ENCODE results near the gene C4orf51. TPM values are rescaled to one million over a fixed set of nuclear protein-coding genes. Genes with fewer than 3 reads are reported as not detected.

The C4orf51 gene
- polyA plus RNA-seq, 10 donors = not detected

DNA sequence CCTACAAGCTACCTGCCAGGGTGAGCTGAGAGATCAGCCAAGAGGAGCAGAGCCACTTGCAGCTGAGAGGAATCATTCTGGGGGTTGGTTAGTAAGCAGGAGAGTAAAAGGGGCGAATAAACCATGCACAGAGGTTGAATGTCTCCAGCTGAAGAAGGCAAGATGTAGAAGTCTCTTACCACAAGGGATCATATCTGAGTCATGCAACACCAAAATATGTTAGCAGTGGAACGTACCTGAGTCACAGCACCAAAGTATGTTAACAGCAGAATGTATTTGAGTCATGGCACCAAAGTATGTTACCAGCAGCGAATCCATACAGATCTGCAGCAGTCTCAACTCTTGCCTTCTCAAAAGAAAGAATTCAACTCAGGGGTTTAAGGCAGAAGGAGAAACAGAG is 29.9 kb downstream of the C4orf51 start:
- DNase-seq = peak in 1 of 3 donors; percentile 89

DNA sequence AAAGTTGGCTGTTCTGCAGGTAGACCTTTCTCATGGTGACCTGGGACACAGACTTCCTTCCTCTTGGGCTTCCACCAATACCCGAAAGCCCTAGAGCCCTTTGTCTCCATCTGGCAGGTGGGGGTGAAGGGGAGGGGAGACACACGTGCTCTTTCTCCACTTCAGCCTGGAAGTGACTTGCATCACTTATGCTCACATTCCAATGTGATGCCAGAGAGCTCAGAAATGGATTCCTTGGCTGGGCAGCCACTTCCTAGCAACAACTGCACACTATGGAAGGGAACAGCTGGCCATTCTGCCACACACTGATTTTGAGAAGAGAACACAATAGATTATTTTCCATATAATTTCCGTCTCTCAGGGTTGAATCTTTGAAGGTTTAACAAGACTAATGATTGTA is 36.3 kb downstream of the C4orf51 start:
- peak in 2 of 3 donors; percentile 54 to 67 for DNase-seq

DNA sequence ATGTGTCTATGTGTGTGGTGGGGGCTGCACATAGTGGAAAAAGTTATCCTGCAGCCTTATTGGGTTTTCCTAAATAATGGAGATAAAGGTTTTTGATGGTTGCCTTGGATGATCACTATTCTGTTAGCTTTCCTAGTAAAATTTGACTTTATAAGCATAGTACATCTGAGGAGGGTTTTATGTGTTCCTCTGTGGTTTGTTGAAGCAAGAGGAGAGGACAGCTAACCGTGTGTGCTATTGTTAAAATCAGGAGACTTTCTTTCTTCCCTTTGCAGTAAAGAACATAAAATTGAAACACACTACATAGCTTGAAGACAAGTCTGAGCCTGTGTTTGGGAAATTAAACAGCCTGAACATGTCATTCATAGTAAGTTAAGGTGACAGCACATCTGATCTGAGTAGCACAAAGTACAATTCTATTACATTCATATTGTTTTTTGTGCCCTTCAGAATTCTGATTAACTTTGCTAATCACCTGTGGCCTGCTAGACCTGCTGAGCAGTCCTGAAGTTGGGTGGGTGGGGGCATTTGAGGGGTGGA is 36.8 kb downstream of the C4orf51 start:
- DNase-seq = no peak

DNA sequence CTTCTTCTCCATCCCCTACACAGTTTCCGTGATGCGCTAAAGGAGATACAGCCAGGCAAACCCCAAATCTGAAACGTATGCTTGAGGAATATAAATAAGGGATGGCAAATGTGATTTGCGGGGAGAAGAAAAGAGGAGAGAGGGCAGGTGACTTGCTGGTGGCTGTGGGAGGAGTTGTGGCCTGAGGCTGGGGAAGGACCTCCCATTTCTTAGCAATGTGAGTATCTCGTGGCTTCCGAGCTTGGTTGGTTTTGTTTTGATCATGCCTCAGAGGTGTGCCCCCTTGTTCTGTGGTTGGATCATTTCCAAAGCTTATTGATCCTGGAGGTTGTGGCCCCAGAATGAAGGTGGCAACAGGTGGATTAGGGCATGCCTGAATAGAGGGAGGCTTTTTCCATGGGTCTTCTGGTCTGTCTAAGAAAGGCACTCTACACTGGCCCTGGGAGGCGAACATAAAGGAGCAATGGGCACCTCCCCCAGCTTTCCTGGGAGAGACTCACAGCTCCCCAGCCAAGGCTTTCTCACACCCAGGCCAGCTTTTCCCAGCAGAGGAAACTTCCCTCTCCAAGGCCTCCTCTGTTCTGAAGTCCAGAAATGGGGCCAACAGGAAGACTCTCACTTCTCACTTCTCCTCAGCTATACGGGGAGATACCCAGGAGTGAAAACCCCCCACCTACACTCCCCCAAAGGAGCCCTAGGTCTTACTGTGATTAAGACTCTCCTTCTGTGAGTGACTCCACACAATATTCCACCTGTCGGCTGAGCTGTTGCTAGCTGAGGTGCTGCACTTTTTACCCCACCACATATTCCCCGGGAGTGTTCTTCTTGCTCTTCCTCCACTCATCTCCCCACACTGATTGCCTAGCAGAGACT is 40.0 kb downstream of the C4orf51 start:
- DNase-seq = no peak

DNA sequence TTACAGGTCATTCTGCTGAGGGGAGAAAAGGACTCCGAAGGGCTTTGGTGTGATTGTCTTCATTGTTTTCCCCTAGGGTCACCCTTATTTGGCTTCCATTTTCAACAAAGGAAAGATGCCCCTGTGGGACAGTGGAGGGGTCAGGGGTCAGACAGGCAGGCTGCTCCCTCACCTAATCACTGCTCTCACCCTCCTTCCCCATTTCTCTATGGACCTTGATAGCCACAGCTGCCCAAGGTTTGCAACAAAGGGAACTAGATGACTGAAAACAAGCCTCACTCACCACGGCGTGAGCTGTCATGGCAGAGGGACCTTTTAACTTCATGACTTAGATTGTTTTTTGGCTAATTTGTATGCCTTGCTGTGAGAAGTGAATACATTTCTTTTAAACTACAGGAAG is 40.7 kb downstream of the C4orf51 start:
- no peak for DNase-seq

DNA sequence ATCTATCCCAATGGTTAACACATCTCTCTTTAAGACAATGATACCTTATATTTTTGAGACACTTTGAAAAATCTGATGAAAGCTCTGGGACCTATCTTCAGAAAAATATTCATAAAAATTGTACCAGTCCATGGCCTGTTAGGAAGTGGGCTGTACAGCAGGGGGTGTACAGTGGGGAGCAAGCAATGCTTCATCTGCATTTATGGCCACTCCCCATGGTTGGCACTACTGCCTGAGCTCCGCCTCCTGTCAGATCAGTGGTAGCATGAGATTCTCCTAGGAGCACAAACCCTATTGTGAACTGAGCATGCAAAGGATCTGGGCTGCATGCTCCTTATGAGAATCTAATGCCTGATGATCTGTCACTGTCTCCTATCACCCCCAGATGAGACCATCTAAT is 42.6 kb downstream of the C4orf51 start:
- no peak for DNase-seq

DNA sequence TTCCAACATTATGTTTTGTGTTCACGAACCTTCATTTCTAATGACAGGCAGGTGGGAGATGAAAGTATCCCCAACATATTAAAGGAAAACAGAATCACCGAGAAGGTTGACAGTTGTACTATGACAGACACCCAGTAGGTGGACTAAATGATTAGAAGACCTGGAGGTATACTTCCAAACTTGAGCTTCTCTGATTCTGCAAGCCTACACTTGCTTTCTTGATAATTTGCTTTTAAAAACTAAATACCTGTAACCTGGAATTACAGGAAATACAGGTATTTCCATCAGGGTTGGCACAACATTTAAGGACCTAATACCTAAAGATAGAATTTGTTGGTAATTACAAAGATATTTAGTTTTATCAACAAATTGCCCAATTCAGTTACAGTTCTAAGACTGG is 43.4 kb downstream of the C4orf51 start:
- DNase-seq = no peak

DNA sequence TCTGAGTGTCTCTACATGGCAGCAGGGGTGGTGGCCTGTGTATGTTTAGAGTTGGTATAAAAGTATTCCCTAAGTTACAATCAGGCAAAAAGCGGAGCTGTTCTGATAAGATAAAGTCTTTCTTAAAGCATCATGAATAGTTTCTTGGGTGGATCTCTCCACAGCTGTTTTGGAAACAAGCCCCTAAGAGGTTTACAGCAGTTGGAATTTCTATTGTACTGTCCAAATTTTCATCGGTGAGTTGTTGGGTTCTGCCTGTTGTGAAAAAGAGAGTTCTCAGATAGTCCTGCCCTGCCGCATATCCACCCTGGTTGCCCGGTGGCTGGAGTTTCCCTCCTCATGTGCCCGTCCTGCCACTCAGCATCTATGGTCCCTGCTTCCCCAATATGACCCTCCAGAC is 50.1 kb downstream of the C4orf51 start:
- DNase-seq = peak in 2 of 3 donors; percentile 20 to 56

DNA sequence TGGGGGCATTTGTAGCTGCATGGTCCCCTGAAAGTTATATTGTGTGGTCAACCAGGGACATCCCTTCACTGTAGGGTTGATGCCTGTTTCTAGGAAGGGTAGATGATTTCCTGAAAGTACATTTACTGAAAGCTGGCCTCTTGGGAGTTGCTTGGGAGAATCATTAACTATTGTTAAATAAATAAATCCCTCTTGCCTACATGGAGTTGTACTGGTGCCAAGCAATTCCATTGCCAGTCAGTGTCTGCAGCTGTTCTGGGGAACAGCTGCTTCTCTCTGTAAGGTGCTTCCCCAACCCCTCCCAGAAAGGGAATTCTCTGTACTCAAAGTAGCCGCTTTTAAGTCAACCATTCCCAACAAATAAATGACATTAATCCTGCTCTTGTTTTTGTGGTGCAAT is 51.1 kb downstream of the C4orf51 start:
- peak; percentile 80 to 87 (median 84) for DNase-seq

DNA sequence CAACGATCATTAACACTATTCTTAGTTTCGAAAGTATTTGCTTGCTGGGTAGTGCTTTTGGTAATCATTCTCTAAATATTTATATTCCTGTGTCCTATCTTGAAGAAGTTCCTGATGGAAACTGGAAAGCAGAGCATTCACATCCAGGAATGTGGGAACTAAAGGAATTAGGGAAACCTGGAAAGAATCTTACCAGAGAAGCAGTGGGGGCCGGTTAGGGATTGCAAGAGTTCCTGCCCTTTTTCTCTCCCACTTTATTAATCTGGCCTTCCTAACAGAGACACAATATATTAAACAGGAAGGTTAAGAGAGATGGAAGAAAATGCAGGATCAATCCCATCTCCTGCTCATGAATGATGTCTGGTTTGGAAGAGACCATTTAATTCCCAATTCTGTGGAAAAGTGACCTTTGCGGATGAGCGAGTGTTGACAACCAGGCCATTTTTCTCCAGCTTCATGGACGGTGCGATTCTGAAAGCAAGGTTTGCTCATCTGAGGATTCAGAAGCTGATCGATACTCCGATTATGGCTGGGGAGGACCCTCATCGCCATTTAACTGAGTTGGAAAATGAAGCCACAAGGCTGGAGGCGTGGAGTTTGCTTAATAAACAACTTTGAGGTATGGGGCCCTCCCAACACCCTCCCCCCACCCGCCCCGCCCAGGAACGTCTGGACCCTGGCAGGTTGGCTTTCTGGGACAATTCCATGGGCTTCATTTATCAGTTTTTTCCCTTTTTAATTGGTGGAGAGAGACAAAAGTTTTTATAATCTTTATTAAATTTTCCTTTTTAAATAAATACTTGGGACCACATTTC is 52.3 kb downstream of the C4orf51 start:
- peak in 2 of 3 donors; percentile 16 to 52 for DNase-seq

DNA sequence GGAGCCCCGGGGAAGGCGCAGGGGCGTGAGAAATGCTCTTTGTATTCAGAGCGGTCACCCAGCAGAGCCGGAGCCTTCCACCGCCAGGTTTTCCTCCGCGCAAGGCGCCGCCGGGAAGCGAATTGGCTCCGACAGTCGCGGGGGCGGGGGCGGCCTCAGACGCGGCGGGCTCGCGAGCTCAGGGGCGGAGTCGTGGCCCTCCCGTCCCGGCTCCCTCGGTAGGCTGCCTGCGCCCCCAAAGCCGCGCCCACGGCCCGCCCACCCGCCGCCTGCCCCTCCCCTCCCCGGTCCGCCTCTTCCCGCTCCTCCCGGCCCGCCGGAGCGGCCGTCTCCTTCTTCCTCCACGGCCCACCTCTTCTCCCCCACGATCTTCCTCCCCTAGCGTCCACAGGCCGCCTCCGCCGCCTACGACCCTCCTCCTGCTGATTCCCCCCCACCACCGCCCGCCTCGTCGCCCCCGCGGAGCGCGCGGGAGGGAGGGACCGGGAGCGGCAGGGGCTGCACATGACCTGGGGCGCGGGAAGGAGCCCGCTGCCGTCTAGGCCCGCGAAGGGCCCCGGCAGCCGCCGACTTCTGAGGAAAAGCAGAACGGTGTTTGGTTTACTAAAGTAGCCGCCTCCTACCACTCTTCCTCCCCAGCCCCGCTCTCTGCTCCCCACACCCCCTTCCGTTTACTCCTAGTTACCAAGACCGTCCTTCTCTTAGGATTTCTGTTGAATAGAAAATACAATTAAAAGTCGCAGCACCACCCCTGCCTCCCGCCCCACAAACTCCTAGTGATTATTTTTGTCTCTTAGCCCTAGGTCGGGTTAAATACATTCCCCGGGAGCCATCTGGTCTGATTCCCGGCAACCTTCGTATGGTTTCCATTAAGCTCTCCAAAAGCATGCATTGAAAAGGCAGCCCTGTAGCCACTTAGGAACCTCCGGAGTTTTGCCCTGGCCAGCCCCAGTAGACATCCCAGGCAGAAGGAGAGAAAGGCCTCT is 53.2 kb downstream of the C4orf51 start:
- DNase-seq = peak; percentile 96 to 98 (median 96)

DNA sequence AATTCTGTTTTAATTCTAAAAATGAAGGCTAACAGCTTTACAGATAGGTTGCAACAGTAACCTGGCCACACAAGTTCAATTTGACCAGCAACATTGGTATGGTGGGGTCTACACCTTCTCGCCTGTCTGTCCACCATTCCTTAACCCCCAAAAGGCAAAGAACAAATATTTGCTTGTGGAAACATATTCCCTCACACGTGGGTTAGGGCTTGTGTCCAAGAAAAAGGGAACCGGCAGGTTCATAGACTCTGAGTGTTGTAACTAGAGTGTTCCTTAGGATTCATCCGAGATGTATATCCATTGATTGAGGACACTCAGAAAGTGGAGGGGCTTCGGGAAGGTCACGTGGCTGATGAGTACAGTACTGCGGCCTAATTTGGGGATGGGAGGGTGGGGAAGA is 54.1 kb downstream of the C4orf51 start:
- DNase-seq = peak in 1 of 3 donors; percentile 23

DNA sequence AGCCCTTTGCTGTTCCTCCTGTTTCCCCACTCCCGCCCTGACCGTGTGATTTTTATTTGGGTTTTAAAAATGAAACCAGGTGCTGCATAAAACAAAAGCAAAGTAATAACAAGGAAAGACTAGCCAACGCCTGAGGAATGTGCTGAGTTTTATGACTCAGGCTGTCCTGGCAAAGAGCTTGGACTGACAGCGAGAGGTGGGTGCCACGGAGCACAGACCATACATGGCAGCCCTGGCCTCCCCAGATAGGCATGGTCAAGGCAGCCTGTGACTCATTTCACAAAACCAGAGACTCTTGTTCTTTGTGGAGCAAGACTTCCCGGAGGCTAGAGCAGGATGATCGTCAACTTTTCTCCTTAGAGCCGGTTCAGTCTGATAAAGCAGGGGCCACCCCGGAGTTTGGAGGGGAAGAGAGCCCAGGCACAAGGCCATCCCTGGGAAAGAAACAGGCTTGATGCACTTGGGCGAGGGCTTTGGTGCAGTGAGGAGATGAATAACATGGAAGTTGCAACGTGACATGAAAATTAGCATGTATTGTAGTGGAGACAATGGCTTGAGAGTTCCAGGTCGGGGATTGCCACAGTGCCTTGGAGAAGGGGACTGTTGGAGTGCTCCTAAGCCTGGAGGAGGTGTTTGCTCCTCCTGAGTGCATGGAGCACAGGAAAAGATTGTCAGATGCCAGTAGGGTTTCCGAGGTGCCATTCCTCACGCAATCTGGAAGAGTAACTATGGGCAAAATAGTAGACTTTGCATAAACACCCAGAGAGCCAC is 54.8 kb downstream of the C4orf51 start:
- DNase-seq = peak in 2 of 3 donors; percentile 61 to 91

DNA sequence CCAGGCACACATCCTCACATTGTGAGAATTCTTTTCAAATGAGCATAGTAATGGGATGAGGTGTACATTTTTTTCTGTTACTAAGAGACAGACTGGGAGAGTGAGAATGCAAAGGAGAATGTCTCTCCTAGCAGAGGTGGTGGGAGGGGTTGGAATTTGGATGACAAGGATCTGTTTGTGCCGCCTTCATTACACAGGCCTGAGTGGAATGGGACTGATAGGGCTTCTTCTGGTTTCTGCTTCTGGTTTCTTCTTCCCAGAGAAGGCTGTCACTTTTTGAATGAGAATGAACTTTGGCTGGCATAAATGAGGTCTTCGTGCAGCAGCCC is 55.4 kb downstream of the C4orf51 start:
- DNase-seq = peak in 2 of 3 donors; percentile 24 to 94

DNA sequence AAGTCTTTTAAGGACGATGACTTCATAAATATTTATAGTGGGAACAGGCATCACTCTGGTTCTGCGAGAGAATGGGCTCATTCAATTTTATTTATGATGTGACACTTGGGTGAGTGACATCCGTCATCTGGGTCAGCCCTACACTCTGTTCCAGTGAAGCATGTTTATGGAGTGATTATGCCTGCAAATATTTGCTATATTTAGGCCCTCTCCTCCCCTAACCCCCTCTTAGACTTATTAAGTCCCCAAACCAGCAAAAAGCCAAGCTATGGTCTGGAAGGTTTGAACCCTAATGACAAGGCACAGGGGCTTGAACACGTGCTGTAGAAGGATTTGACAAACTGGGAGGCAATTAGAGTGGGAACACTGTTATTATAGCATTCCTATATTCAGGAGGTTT is 55.9 kb downstream of the C4orf51 start:
- peak in 1 of 3 donors; percentile 2 for DNase-seq

DNA sequence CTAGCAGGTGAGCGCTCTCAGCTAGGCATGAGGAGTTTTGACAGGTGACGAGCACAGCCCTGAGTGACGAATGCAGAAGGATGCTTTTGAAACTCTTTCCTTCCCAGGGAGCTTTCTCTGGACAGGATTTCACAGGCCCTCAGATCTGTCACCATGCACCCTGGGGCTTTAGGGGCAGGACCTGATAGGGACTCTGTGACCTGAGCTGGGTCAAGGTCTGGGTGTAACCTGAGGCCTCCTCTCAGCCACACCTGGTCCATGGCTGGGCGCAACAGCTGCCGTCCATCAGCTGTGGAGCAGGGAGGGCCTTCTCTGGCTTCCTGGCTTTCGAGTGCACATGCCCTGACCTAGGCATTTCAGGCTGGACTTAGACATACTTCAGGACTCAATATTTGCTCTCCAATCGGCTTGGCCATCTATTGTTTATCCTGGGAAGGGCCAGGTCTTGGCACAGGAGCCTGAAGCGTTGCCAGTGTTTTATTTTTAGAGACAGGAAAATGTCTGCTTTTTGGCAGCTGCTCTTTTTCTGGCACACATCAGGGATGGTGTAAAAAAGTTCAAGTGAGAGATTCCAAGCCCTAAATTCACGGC is 56.4 kb downstream of the C4orf51 start:
- DNase-seq = peak in 2 of 3 donors; percentile 41 to 69

DNA sequence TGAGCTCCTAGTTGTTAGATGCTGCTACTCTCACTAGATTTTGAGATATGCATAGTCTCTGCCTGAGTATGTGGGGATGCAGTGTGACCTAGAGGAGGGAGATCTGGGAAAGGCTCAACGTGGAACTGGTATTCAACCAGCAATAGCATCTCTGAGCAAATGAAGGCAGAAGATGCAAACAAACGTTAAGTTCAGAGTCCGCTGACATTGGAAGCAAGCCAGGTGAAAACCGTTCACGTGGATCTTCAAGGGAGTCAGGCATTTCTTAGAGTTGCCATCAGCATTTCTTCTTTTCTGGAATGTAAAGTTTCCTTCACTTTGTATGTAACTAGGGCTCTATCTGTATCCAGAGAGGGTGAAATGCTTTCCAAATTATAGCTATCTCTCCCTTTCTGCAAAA is 59.9 kb downstream of the C4orf51 start:
- no peak for DNase-seq

DNA sequence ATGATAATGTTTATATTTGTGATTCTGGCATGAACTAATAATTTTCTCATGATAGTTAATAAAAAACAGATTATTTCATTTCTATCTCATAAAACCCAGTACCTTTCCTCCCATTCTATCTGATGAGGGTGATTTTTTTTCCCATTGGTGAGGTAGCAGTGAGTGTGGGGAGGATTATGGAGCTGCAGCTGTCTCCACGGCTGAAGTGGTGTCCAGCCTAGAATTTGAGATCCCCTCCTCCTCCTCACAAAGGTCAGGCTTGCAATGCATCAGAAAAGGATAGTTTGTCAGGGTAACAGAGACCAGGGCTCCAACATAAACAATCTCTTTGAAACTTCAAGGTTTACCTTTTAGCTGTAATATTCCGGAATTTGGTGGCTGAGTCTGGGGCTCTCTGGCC is 60.9 kb downstream of the C4orf51 start:
- peak in 1 of 3 donors; percentile 5 for DNase-seq

DNA sequence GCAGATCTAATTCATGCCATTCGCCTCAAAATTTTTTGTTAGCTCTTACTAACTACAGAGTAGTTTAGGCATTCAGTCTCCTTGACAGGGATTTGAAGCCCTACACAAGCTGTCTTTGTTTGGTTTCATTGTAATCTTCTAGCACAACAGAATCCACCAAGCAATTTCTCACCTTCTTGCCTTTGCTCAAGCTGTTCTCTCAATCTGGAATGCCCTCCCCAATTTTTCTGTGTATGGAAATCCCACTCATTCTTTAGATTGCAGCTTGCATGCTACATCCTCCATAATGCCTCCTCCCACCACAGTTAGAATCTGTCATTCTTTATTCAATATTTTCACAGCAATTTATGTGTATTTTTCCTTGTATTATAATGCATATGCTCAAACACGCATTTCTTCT is 63.7 kb downstream of the C4orf51 start:
- no peak for DNase-seq

DNA sequence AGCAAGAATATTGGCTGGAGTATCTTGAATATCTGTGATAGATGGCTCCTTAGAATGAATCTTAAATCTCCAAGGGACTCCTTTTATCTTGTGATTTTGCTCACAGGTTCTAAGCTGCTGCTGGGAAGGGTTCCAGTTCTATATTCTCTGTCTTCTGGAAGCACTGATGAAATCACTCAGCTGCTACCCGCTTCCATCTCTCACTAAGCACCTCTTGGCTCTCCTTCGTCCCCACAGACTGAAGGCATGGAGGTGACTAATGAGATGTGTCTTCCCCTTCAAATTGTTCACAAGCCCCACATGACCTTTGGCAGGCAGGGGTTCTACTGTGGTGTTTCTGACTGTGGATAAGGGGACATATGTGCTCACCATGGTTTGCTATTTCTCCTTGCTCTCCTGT is 75.9 kb downstream of the C4orf51 start:
- DNase-seq = no peak

Measured in muscle of back (tissue), 11 donors.